GM21381 (cell line): ENCODE results near the gene MKRN2.
"Not testable (repeated sequence)": the region's sequence is repeated elsewhere in the genome, so short reads cannot be mapped to it uniquely, and the experiment has no call there.

ENCODE experiments used
- ATAC-seq: cut with Tn5 transposase; IDR thresholded peaks from one replicate; pipeline ENCODE4 v1.9.1; 2021; ENCODE audit warnings: mild to moderate bottlenecking, moderate library complexity; ENCODE audit not compliant: unreplicated experiment

MKRN2 gene, protein sequence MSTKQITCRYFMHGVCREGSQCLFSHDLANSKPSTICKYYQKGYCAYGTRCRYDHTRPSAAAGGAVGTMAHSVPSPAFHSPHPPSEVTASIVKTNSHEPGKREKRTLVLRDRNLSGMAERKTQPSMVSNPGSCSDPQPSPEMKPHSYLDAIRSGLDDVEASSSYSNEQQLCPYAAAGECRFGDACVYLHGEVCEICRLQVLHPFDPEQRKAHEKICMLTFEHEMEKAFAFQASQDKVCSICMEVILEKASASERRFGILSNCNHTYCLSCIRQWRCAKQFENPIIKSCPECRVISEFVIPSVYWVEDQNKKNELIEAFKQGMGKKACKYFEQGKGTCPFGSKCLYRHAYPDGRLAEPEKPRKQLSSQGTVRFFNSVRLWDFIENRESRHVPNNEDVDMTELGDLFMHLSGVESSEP

DNA sequence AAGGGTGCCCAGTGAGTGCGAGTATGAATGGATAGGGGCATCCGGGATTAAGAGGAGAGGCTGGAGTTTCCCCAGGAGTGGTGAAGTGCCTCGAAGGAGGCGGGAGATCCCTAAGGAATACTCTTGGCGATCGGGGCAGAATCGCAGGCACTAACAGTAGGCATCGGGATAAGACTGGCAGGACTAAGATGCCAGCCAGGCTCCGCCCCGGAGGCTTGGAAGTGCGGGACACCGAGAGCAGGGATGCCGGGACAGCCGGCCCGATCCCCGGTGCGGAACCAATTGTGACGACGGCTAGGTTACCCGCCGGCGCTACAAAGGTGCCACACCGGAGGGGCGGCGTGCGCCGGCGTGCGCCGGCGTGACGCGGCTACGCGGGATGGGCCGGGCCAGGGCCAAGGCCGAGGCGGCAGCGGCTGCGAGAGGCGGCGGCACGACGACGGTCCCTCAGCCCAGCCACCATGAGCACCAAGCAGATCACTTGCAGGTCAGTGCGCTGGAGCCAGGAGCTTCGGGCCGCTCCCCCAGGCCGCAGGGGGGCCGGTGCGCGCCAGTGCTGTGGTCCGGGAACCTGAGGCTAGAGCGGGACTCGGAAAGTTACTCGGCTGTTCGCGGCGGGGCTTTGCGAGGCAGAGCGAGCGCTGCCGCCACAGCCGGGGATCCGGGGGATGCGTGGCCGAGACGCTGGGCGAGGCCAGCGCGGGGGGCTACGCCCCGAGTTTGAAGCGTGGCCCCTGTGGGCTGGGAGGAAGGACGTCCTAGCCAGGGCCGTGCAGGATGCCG is at the start of gene MKRN2:
Gene MKRN2, plus strand, starts transcription at position 398 of the 783 bp plus-strand sequence. Its CDS starts 64 bp downstream, at position 462.
- peak; percentile 85 for ATAC-seq

DNA sequence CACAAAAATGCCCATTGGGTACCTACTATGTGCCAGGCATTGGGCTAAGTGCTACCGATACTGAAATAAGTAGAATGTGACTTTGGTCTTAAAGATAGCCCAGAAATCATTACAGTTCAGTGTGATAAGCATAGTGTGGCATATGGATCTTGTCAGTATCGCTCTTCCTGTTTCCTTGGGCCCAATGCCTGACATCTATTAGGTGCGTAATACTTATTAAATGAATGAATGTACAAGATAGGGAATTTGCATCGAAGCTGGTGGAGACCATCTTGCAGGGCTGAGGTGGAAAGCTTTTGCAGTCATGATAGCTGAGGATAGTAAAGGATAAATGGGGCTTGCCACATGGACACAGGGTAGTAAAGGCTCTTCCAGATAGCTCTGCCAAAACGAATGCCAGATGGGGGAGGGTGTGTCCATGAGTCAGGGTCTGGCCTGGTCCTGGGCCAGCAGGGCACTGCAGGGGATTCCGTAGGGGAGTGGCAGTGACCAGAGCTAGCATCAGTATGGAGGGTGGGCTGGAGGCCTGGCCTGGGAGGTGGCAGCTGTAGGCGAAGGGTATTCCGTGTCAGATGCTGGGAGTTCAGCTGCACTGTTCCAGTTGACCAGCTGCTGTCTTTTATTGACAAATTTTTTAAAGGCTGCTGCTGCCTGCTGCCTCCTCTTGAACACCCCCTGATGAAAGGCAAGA is 49.2 kb upstream of the MKRN2 start:
- ATAC-seq = no peak

DNA sequence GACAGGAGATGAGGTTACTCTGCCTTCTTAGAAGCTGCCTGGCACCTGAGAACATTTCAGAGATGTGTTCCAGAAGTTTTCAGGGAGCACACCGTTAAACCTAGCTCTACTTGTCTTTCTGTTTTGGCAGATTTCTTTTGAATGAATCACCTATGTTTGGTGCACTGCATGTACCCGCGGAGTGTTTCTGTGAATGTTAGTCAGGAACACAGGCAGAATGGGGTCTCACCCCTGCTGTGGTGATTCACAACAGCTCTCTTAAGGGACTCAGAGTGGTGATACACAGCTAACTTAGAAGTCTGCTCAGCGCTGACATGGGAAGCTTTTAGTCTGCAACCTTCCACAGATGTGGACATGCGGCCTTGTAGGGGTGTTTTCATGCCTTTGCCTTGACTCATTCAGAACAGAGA is 48.6 kb upstream of the MKRN2 start:
- ATAC-seq = no peak

DNA sequence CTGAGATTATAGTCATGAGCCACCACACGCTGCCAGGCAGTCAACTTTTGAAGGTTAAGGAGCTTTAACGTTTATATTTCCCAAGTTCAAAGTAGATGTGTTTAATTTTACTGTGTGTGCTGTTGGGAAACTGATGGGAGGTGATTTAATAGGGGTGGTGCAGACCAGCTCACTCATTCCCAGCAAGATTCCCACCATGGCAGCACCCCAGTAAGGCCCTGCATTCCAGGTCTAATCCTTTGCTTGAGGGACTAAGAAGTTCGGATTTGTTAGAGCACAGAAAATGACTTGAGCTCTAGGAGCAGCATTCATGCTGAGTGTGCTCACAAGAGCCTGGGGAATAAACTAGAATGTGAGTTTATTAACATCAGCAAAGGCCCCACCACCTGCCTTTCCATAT is 47.4 kb upstream of the MKRN2 start:
- no peak for ATAC-seq

DNA sequence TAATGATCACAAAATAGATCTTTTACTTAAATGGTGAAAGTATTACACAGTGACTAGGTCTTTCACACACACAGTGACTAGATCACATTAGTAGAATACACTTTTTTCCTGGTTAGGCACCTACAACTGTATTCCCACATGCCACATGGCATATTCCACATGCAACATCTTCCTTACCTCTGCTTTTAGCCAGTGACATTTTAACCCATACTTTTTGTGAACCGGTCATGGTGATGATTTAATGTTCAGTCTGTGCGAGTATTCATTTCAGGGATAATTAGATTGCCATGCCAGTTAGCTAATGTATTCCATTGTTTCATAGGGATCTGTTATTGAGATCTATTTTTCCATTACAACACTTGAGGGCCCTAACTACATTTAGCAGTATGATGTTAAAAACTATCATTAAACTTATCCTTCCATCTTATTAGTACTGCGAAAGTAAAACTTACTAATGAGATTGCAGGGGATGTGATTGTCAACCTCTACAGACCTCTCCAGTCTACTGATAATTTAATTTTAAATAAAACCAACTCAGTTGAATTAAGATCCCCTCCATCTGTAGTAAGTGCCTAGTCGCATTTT is 44.3 kb upstream of the MKRN2 start:
- ATAC-seq = no peak

DNA sequence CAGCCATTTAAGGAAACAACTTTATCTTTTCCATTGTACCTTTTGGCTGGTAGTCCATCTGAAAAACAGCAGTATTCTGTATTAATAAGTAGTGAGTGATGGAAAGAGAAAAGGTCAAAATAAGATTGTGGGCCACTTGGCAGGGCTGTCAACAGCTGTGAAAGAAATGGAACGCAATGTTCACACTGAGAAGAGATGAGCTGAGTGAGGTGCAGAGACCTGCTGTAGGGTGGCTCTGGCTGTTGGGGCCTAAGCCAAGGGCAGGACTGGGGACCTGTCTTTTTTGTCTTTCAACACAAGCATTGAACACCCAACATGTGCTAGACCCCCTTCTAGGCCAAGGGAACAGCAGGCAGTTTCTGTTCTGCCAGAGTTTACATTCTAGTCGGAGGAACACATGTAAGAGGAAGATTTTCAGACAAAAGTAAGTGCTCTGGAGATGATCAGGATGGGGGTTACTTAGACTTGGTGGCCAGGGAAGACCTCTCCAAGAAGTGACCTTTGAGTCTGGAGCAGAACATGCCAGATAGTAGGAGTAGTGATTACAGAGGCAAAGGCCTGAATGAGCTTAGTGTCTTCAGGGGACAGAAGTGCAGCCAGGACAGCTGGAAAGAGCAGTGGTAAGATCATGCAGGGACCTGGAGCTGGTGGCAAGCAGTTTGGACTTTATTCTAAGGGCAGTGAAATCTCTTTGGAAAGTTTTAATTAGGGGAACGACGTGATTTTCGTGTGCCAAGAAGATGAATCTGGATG is 43.0 kb upstream of the MKRN2 start:
- ATAC-seq = no peak

DNA sequence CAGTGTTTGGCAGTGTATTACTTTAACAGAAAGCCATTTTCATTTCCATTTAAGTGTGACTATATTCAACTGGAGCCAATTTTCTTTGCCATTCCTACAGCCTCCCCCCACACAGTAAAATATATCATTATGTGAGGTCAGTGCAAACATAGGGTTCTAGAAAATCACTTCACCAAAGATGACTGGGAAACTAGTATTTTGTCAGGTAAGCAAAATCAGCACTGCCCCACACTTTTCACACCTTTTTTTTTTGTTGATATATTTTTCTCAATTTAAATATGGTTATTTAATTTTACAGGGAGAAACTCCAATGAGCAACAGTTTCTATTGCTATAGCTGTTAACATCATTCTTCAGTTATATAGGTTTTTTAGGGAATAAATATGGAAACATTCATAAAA is 41.3 kb upstream of the MKRN2 start:
- no peak for ATAC-seq

DNA sequence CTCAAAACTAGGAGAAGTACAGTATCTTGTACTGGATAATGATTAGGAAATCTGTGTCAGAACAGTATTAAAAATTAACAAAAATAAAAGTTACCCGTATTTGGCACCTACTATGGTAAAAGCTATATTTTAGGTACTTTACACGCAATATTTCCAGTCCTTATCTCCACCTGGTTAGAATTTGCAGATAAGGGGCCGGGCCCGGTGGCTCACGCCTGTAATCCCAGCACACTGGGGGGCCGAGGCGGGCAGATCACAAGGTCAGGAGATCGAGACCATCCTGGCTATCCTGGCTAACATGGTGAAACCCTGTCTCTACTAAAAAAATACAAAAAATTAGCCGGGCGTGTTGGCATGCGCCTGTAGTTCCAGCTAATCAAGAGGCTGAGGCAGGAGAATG is 40.0 kb upstream of the MKRN2 start:
- ATAC-seq = no peak

DNA sequence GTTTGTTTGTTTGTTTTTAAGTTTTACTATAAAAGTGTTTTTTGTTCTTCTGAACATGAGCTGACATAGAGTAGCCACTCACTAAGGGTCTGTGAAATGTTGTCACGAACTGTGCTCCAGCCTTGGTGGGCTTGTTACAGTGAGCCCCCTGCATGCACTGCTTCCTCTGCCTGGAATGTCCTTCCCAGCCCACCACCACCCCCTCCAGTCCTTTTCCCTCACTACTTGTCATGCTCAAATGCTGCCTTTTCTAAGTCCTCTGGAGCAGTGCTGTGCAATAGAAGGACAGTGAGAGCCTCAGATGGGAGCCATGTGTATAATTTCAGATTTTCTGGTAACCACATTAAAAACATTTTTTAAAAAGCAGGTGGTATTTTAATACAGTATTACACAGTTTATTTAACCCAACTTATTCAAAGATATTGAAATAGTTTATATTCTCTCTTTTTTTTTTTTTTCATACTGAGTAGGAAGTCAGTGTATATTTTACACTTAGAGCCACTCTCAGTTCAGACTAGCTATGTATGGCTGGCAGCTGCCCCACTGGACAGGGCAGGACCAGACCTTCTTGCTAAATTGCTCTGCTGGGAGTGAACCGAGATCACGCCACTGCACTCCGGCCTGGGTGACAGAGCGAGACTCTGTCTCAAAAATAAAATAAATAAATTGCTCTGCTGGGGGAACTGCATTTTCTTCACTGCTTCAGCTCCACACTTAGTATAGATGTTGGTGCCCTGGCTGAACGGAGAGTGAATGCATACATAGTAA is 38.4 kb upstream of the MKRN2 start:
- ATAC-seq = no peak

DNA sequence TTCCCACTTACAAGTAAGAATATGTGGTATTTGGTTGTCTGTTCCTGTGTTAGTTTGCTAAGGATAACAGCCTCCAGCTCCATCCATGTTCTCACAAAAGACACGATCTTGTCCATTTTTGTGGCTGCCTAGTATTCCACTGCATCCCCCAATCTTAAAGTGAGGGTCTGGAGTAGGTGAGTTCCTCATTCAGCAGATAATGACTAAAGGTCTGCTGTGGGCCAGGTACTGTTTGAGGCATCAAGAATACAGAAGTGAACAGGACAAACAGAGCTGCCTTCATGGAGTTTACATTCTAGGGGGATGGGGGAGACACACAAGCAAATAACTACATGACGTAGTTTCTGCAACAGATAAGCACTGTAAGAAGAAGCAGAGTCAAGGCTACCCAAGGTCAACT is 35.9 kb upstream of the MKRN2 start:
- ATAC-seq = no peak

DNA sequence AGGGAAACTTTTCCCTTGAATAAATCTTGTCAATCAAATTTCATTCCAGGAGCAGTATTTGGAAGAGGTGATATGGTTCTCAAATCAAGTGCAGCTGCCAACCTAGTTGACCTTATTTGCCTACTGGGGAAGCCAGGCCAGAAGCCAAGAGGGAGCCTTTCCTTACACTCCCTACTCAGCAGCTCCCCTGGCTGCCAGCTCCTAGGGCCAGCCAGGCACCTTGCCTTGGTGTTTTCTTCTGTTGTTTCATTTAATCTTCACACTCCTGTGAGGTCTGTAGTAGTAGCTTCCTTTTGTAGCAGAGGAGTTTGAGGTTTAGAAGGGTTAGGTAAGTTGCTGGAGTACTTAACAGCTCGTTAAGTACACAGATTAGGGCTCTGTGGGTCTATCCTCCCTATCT is 34.2 kb upstream of the MKRN2 start:
- no peak for ATAC-seq

DNA sequence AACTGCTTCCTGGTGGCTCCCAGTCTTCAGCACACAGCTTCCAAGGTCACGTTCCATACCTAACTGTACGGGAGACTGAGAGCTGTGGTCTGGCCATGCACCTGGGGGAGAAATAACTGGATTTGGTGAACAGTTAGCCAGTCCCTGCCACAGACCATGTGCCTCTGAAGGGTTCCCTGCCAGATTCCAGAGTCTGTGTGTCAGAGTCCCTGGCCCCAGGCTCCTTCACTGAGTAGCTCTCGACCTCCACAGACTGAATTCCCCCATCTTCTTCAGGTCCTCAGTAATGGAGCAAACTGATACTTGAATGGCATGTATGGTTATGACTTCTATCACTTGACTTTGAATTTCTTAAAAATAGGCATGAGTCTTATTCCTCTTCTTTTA is 29.1 kb upstream of the MKRN2 start:
- no peak for ATAC-seq

DNA sequence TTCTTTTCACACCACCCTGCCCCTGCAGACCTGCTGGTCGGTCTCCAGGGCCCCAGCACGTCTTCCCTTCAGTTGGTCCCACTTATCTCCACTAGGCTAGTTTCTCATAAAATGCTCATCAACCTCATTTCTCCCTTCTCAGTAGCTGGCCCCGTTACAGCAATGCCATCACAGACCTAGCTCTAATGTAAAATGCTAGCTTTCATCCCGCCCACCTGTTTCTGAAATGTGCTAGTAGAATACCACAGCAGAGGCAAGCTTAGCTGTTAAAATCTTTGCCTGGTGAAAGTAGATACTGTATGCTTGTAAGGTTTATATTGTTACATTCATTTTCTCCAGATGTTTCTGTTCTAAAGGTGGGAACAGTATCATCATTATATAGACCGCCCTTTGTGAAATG is 24.7 kb upstream of the MKRN2 start:
- no peak for ATAC-seq

DNA sequence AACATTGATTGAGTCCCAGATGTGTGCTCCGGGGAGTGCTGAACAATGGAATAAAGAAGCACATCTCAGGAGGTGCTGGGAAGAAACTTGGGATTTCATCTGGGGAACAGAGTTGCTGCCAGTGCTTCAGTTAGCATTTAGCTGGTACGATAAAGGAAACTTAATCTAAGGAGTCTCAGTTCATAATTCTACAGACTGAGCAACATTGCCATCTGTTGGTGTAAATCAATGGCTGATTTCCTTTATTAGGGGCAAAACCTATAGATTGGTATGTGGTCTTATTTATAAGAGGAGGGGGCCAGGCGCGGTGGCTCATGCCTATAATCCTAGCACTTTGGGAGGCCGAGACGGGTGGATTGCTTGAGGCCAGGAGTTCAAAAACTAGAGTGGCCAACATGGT is 20.5 kb upstream of the MKRN2 start:
- no peak for ATAC-seq

DNA sequence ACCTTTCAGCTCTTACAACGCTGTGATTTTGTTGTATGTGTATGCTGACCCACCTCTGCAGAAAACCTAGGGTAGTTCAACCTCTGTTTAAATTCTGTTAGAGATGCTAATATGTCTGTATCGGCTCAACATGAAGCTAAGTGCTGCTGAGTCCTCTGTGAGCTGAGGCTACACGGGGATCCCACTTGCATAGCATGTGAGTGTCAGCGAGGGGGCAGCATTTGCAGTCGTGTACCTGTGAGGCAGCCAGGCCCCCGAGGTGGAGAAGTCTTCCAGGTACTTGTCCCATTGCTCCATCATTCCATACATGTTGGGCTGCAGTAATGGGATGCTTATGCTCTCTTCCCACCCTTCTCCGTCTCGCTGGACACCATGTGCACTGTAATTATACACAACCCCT is 15.3 kb upstream of the MKRN2 start:
- no peak for ATAC-seq

DNA sequence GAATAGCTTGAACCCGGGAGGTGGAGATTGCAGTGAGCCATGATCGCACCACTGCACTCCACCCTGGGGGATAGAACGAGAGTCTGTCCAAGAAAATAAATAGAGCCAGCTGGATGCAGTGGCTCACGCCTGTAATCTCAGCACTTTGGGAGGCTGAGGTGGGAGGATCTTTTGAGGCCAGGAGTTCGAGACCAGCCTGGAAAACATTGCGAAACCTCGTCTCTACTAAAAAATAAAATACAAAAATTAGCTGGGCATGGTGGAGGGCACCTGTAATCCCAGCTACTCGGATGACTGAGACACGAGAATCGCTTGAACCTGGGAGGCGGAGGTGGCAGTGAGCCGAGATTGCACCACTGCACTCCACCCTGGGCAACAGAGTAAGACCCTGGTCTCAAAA is 13.4 kb upstream of the MKRN2 start:
- ATAC-seq = not testable (repeated sequence)

DNA sequence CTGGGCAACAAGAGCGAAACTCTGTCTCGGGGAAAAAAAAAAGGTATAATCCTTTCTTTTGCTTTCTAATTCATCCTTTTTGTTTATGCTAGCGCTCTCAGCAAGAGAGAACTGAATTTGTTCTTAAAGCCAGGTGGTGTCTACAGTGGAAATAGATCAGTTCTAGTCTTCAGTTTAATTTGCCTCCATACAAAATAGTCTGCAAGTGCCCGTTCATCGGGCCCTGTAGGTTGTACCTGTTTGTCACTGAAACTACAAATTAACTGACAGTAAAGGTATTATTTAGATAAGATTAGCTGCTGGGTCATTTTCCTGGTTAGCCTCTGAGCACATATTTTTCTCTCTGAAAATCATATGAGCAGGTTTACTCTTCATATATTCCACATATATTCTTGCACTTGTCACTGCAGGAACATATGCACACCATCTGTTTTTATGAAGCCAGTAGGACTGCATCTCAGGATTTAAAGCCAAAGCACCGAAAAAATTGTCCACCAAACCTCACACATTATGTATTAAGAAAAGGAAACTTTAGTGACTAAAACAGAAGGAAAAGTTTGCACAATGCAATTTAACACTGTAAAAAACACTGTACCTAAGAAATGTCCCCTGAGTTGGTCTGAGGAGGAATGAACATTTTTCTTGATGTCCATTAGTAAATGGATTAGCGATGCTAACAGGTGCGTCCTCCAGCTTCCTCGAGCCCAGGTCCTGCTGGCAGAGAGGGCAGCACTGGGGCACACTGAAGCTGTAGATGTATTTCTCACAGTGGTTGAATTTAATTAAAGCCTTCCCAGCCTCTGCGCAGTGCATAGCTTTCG is 12.0 kb upstream of the MKRN2 start:
- ATAC-seq = no peak

DNA sequence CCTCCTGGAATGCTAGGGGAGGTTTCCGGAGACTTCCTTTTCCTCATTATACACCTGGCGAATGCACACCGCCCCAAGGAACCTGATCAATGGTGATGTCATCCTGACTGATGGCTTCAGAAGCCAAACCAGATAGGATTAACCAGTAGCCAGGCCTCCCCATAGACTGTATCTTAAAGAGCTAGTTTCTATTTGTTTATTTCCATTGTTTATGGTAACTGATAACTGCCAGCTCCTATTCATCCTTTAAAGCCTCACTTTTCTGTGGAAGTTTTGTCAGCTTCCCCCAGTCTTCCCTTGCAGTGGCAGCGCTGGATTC is 11.5 kb upstream of the MKRN2 start, which contains the start of gene MKRN2OS:
Gene MKRN2OS, minus strand, starts transcription at position 27 of the 319 bp plus-strand sequence. CDS start 35 bp downstream, outside the sequence.
- ATAC-seq = no peak
